HG02885 (cell line): ENCODE data around the gene RPS6KA2.

Source experiments
- ATAC-seq: cut with Tn5 transposase; IDR thresholded peaks from one replicate; pipeline ENCODE4 v1.9.1; 2021; ENCODE audit warnings: mild to moderate bottlenecking; ENCODE audit not compliant: unreplicated experiment, poor library complexity

Gene RPS6KA2

DNA sequence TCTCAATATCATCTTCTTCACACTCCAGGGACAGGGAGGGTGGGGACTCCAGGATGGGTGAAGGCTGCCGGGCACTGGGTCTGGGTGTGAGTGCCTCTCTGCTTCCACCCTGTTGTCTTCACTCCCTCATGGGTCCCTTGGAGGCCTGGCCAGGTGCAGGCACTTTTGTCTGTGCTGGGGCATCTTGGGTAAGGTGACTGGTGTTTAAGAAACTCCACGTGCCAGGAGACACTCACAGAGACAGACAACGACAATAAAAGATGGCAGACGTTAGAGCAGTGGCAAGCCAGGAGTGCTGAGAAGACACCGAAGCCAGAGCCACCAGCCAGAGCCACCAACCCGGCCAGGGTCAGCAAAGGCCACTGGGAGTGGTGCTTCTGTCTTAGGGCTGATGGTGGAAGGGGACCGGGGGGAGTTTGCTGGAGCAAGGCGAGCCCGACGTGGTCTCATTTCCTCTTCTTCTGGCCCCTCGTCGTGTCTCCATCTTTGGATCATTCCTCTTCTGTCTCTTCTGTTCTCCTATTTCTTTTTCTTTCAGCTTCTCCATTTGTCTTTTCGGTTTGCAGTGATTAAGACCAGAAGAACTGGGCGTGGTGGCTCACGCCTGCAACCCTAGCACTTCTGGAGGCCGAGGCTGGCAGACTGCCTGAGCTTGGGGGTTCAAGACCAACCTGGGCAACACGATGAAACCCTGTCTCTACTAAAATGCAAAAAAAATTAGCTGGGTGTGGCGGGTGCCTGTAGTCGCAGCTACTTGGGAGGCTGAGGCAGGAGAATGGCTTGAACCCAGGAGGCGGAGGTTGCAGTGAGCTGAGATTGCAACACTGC, 131.3 kb downstream of the RPS6KA2 start:
- no peak for ATAC-seq

DNA sequence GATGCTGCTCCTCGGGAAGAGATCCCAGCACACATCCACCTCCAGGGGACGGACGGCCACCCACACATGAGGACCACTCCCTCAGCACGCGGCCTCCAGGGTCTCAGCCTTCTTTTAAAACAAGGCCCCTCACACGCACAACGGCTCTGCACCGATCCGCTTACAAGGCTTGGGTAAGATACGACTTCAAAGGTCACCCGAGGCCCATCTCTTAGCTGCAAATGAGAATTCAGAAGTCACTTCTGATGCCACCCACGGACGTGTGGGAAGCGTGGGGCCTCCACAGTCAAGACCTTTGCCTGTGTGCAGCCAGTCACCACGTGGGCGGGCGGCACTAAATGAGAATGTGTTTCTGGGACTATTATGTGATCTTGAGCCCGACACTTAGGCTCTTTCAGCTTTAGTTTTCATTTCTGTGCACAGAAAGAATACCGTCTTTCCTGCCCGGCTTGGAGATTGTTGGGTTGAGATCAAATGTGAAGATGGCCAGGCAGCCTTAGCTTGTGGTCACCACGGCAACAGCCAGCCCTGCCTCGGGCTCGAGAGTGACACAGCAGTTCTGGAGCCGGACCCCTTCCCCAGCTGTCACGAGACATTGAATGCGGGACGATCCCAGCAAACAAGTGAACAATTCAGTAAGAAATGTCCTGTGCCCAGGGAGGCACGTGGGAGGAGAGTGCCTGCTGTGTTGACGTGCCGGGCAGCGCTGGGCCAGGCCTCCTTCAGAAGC, 132.1 kb downstream of the RPS6KA2 start:
- no peak for ATAC-seq

DNA sequence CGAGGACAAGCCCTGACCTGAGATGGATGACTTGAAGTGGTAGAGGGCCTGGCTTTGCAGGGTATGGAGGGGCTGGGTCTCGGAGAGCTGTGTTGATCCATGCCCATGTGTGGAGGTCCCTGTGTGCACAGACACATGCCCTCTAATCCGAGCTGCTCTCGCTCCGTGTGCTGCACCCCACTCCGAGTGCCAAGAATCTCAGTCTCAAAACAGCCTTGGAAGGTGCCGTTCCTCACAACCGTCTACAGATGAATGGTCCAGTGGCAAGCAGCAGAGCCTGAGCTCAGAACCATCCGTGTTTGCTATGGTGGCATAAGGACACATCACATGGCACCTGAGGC, 133.0 kb downstream of the RPS6KA2 start:
- no peak for ATAC-seq

DNA sequence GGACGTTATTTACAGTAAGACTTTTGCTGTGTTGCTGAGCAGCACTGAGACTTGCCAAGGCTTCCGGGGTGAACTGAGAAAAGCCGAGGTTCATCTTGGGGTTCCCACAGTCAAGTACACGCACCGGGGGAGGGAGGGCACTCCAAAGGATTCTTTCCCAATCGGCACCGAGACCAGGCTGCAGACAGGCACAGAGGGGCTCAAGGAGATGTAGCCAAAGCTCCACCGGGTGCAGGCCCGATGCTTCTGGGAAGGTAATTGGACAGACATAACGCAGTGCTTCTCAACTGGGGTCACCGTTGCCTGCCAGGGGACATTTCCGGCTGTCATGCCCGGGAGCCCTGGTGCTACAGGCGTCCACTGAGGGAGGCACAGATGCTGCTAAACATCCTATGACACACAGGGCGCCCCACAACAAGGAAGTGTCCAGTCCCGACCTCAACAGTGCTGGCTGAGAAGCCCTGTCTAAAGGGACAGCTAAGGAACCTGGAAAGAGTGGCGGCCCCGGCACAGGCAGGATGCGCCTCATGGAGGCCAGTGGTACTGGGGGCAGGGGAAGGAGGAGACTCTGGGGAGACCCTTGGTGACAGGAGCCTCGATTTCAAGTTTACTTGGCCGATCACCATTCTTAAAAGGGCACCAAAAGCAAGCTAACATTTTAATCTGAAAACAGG, 133.5 kb downstream of the RPS6KA2 start:
- ATAC-seq: no peak

DNA sequence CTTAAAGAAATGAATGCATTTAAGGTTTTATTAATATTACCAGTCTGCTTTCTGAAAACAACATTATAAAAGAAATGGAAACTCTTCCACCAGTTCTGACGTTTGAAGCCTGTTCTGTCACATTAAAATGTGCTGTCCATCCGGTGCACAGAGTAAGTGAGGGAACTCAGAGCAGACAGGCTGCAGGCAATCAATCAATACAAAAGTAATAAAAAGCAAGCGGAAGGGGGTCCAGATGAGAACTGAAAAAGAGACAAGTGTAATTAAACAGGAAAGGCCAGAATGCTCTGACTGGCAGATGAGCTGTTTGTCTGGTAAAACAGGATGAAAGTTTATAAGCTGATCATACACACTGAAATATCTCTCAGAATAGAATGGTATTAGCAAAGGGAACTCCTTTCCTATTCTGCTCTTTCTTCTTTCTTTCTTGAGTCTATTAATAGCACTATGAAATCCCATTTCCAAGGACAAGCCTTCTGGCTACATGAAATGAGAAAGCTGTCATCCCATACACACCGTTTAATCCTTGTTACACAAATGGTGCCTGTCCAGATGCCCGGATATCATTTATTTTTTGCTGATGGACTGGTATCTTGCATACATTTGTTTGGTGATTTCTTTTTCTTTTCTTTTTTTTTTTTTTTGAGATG, 134.8 kb downstream of the RPS6KA2 start:
- no peak for ATAC-seq

DNA sequence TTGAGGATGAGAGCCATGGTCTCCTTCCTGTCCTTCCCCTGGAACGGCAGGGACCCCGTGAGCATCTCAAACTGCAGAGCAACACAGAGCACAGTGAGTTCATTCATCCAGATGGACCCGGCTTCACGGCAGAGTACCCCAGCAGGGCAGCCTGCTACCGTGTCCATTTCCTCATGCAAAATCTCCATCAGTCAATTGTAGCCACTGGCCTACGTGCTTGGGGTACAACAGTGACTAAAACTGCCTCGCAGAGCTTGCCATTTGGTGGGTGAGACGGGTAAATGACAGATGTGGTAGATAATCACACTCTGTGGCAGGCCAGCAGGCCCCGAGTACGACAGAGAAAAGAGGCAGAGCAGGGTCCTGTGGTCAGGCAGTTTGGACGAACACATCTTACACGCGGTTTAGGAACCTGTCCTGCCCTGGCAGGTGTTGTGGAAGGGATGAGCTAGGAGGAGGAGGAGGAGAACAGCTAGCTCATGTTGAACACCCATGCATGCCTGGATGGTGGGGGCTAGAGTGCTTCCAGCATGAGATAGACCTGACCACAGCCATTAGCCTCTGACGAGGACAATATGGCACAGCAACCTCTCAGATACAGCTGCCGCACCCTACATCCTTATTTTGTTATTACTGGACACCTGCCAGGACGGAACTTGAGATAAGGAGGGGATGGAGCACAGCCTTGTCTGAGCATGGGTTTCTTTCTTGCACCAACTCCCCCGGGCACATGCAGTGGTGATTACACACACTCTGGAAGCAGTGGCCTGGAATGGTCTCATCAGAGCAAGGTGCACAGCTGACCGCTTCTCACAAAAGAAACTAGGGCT, 136.2 kb downstream of the RPS6KA2 start:
- no peak for ATAC-seq

DNA sequence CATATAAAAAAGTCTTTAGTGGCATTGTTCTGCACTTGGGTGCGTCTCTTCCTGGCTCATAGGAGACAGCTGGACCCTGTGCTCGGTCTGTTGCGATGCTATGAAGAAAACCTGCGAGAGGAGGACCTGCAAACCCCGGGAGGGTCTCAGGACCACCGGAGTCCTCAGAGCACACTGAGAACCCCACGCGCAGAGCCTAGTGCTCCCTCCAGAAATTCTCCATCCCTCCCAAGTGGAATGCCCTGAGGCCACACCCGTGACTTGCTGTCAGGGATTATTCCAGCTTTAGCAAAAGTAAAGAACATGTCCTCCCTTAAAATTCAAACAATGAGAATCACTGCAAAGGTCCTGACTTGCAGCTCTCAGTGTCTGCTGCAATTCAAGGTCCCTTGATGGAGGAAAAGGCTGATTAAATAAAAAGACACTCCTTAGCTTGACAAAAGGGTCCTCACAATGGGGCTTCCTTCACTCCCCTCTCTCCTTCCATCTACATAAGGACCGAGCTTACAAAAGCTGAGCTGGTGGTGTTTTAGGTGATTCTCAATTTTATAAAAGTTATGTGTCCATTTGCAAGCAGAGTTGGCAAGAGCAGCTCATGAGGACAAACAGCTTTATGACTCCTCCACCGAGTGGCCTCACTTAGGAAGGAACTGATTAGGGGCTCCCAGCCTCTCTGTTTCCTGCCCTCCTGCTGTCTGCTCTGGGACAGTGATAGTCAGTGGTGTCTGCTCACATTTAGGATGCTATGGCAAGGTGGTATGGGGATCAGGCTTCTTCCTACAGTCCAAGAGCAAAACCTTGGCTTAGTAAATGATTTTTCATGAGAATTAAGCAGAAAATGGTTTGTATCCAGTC, 137.5 kb downstream of the RPS6KA2 start:
- no peak for ATAC-seq

DNA sequence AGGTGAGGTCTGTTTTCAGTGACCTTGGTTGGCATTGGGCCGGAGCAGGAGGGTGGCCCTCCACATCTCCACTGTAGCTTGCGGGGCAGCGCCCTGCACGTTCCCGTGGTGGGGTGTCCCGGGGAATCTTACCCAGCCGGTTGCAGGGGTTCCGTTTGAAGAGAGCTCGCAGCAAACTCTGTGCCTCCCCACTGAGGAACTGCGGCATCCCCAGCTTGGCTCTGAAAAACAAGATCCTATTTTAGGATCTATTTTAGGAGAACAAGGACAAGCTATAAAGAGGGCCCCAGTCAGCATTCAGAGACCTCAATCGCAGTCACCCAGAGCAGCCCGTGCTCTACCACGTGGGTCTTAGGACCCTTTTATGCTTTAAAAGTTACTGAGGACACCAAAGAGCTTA, 138.3 kb downstream of the RPS6KA2 start:
- no peak for ATAC-seq

DNA sequence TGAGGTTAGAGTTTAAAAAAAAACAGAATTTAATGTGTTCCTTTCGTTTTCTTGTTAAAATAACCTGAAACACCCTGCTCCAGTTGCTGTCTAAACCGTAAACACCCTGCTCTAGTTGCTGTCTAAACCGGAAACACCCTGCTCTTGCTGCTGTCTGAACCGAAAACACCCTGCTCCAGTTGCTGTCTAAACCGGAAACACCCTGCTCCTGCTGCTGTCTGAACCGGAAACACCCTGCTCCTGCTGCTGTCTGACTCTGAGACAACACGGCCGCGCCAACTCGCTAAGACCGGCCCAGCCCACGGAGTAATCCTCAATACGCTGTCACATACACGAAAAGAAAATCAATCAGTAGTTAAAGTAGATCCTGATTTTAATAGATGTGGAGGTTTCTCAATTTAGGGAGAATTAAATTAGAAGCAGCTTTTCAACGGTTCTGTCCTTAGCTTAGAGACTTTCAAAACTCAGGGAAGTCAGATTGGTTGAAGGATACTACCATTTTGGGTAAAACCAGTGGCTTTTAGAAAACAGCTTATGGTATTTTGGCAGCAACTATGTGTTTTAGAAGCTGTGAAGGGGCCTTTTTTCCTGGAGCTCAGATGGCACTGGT, 138.9 kb downstream of the RPS6KA2 start:
- peak; percentile 91 for ATAC-seq

DNA sequence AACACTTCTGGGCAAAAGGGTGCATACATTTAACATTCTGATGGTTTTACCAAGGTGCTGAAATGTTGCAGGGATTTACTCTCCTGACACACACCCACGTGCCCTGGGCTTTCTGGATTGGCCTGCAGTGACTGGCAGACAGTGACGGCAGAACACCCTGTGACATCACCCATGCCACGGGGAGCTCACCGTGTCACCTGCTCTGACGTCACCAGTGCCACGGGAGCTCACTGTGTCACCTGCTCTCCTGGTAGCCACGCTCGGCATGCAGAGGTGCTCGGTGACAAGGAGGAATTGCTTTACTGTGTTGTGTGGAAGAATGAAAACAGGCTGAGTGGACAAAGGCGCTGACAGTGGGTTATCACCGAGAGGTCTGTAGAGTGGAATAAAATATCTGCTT, 139.9 kb downstream of the RPS6KA2 start:
- no peak for ATAC-seq

DNA sequence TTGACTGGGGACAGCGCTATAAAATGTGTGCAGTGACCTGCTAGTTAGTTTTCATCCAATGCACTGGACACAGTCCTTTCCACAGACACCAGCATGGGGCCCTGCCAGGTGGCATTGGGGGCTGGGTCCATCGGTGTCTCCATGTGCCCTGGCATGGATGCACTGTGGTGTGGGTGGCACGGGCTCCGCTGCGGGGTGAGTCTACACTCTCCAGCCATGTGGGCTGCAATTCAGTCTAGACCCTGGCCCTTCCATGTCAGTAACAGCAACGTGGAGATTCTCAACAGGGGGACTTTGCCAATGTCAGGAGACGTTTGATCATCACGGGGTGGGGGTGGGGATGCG, 140.5 kb downstream of the RPS6KA2 start:
- ATAC-seq: no peak

DNA sequence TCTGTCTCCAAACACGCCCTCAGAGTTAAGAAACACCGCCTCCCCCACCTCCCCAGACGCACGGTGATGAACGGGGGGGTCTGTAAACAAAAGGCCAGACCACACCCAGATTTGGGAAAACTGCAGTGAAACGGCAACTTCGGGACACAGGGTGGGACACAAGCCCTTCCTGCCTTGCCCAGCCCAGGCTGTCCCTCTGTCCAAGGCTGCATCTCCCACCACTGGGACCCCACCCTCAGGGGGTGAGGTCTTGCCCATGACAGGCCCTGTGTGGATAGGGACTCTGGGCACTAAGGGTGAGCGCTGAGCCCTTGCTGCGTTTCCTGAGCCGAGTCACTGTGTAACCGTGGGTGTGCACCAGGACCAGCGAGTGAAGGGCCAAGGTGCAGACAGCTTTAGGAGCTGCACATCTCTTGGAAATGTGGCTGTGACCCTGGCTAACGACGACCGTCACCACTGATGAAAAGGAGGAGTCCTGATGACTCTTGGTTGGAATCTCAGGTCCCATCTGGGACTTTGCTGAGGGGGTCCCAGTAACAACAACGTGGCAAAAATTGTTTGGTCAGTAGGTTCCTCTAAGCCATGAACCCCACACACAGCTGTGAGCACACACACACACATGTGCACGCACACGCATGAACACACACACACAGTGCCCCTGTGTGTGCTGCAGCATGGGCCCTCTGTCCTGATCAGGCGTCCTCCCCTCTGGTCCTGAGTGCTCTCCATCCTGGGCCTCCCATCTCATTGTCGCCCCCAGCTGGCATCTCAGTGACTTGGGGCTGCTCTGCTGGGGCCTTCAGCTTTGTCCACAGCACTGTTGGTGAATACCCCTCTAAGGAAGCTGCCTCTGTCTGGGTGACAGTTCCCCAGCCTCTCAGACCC, 141.2 kb downstream of the RPS6KA2 start:
- ATAC-seq: no peak

DNA sequence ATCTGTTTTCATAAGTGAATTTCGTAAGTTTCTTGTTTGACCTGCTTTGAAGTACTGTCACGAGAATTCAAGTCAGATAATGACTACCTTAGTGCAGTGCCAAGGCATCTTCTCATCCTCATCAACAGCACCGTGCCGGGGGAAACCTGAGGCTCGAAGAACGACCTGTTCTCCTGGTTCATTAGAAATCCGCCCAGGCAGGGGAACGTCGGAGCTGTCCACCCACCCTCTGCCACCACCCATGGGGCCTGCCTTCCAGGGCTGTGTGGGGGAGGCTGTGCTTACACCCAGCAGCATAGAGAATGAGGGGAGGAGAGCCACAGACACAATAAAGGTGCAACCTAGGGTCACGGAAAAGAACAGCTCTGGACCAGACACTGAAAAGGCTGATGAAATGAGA, 142.2 kb downstream of the RPS6KA2 start:
- no peak for ATAC-seq

DNA sequence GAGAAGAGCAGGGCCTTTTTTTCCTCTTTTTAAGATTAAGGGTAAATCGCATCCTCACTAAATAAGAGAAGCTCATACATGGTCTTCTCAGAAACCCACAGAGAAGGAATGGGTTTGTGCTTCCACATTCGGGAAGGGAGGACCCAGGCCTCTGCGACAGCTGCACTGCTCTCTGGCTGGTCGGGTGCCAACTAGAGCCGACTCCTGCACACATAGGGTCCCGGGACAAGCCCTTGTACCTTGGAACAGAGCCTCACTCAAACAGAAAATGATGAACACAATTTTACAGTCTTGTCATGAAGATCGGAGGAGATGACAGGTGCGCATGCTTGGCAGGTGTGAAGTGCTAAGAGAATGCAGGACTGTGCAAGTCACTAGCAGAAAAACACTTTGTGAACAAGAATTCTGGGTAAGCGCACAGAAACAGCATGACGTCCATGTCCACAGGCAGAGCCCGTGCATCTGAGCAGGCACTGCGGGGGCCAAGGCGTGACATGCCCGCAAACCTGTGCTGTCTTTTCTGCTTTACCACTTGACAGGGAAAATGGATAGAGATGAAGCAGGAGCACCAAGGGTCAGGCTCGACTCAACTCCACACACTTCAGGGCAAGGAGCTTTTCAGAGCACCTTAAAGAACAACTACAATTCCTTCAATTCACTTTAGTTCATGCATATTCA, 143.3 kb downstream of the RPS6KA2 start:
- no peak for ATAC-seq

DNA sequence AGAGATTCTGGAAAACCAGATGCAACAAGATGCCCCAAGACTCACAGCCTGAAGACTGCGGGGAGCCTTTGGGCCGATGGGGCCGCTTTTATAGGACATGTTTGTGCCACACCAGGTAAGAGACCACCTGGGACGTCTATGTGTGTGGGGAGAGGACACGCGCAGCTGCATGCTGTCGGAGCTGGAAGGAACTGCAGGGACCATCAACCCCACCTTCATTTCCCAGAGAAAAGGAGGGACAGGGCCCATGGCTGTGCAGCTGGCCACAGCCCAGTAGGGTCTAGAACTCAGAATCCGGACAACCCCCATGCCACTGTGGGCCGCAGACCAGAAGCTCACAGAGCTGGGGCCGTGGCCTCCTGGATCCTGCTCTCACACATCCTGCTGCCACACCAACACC, 144.0 kb downstream of the RPS6KA2 start:
- ATAC-seq: no peak

DNA sequence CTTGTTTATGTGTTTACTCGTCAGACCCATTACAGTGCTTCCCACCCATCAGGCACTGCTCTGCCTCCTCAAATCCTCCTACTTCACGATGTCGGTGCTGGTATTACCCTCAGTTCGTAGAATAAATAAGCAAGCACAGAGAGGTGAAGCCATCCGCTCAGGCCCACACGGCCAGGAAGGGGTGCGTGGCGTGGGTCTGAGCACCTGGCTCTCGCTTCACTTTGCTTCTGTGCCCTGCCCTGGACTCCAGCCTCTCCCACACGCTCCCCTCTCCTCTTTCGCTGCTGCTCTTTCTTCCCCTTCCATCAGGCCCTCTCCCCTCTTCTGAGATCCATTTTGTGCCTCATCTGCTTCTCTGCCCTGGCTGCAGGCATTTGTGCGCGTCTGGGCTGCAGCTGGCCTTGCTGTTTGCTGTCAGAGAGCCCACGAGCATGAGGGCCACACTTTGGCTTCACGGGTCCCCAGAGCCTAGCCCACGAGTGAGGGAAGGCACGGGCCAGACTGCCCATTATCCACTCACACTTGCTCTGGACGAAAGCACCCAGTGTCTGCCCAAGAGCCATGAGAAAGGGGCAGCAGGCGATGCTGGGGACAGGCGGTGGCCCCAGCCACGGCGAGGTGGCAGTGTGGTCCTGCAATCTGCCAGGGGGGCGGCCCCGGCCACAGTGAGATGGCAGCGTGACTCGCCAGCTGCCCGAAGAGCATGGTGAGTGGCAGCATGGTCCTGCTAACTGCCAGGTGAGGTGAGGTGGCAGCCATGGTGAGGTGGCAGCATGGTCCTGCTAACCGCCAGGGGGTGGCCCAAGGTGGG, 148.1 kb downstream of the RPS6KA2 start:
- ATAC-seq: no peak
